Caki2 (cell line): Measurements from ENCODE around the gene CSNK1G2. TPM values are rescaled to one million over a fixed set of nuclear protein-coding genes. Genes with fewer than 3 reads are reported as not detected.

Experiments used
- DNase-seq: peaks from one replicate; pipeline ENCODE4 v3.0.0-alpha.2; 2015; ENCODE audit warnings: low read depth
- in situ Hi-C: cut with HindIII; loops from 2 replicates; pipeline ENCODE4 v1.10.0; 2016; ENCODE audit warnings: low sequenced_read_pairs, low pct_unique_long_range_greater_than_20kb, mixed read lengths
- total RNA-seq: library from RNA; depleted of rRNA; stranded (reverse); fragments of >200 nt; shearing (Covaris generic); gene quantifications from 2 replicates; pipeline ENCODE4 v1.2.3, GENCODE V29; 2014; ENCODE audit warnings: low replicate concordance; rRNA removed

The CSNK1G2 gene
- total RNA-seq, result 32.9 and 42.3 TPM in 2 replicates

DNA sequence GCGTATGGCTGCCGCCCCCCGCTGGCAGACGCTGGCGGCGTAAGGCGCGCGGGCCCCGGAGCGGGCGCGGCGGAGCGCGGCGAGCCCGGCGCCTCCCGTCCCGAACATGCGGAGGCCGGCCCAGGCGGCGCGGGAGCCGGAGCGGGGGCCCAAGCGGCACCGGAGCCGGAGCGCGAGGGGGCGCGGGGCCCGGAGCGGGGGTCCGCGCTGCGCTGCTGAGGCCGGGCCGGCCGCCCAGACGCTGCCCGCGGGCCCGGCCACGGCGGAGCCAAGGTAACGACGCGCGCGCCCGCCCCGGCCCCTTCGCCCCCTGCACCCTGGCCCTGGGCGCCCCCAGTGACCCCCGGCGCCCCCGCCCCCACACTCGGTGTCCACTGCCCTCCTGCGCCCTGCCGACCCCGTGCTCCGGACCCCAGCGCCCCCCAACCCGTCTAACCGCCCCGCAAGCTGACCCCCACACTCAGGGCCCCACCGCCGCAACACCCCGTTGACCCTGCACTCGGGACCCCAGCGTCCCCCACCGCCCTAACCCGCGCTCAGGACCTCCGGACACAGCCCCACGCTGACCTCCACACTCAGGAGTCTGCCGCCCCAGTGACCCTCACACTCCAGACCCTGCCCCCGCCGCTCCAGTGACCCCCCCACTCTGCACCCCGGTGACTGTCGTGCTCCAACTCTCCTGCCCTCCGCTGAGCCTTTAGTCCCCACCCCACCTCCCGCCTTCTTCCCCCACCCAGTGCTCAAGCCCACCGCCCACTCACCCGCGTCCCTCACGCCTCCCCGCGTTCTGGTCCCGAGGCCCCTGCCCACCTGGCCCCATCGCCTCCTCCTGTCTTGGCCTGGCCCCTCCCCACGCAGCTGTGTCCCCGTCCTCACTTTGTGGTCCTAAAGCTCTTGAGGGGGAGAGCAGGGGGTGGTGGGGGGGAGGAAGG, at the start of gene CSNK1G2:
CSNK1G2 (plus strand) TSS at position 27 of the 932 bp plus-strand sequence. CDS start 28,601 bp downstream, outside the sequence.
- DNase-seq, result no peak
- in situ Hi-C loops, result no loop called here

DNA sequence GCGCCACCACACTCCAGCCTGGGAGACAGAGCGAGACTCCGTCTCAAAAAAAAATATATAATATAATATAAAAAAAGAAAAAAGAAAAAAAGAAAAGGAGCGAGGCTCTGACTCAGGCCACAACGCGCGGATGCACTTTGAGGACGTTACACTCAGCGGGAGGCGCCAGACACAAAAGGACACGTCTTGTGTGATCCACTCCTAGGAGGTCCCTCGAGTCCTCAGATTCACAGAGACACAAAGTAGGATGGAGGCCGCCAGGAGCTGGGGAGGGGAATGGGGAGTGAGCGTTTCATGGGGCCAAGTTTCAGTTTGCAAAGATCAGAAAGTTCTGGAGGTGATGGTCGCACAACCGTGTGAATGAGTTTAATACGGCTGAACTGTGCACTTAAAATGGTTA, 47.2 kb upstream of the CSNK1G2 start:
- DNase-seq, result no peak
- in situ Hi-C loops, result no loop called here

DNA sequence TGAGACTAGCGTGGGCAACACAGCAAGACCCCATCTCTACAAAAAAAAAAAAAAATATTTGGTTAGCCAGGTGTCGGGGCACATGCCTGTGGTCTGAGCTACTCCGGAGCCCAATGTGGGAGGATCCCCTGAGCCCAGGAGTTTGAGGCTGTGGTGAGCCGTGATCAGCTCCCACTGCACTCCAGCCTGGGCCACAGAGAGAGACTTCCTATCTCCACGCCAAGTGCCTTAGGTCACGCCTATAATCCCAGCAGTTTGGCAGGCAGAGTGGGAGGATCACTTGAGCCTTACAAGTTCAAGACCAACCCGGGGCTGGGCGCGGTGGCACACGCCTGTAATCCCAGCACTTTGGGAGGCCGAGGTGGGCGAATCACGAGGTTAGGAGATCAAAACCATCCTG, 44.5 kb upstream of the CSNK1G2 start:
- DNase-seq, result no peak
- in situ Hi-C loops, result no loop called here

DNA sequence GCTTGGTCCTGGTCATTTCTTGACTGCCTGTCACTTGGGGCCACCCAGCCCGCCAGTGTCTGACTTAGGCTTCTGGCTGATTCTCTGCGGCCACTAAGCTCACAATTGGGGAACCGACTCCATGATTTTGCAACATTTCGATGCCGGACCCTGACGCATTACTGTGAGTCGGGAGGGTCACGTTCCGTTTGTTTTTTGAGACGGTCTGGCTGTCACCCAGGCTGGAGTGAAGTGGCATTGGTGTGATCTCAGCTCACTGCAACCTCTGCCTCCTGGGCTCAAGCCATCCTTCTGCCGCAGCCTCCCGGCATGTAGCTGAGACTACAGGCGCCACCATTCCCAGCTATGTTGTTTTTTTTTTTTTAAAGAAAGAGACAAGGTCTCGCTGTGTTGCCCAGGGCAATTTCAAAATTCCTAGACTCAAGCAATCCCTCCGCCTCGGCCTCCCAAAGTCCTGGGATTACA, 39.0 kb upstream of the CSNK1G2 start:
- in situ Hi-C loops, result no loop called here
- no peak for DNase-seq

DNA sequence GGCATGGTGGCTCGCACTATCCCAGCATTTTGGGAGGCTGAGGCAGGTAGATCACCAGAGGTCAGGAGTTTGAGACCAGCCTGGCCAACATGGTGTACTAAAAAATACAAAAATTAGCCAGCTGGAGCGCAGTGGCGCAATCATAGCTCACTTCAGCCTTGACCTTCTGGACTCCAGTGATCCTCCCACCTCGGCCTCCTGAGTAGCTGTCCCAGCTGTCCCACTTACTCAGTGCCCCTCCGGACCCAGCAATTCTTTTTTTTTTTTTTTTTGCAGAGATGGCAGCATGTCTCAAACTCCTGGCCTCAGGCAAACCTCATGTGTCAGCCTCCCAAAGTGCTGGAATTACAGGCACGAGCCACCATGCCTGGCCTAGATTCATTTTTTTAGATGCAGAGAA, 38.0 kb upstream of the CSNK1G2 start:
- in situ Hi-C loops, result no loop called here

DNA sequence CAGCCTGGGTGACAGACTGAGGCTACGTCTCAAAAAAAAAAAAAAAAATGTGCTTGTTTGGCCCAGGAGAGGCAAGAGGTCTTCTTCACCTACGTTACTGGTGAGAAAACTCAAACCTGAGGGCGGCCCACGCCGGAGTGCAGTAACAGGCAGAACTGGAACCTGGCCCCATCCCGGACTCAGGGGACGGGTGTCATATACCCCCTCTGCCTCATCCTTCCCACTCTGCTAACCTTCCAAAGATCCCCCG, 36.2 kb upstream of the CSNK1G2 start:
- no peak for DNase-seq
- in situ Hi-C loops, result no loop called here

More for the DNA sequence above, 38.0 kb upstream of the CSNK1G2 start:
- DNase-seq, result no peak

DNA sequence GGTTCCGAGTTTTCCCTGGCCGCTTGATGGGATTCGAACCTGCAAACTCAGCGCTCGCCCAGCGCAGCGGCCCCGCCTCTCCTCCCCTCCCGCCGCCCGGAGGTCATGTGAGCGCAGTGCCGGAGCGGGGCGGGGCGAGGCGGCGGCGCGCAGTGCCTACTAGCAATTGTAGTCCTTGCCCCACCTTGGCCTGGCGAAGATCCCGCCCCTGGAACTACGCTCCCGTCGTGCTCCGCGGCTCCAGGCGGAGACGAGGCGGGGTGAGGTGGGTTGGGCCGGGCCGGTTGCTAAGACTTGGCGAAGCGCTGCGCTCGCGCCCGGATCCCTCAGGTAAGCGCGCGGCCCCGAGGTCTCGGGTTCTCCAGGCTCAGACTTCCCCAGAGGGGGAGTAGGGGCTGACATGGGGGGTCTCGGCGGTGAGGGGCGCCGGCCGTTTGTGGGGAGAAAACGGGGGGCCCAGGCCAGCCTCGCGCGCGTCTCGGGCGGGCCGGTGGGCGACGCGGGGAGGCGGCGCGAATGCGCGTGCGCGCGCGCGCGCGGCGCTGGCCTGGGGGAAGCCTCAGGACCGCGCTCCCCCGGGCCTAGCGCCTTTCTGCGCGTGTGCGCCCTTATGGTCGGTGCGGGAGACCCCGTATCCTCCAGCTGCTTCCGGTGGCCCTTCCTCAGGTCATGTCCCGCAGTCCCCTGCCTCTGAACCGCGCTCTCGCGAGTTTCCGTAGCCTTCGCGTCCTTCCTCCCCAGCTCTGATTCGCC, 35.7 kb upstream of the CSNK1G2 start, which contains the start of the genes ADAT3 and SCAMP4:
ADAT3 (plus strand) TSS at position 290 of the 753 bp plus-strand sequence. CDS start 6,649 bp downstream, outside the sequence.
SCAMP4 (plus strand) TSS at position 290 of the 753 bp plus-strand sequence. CDS start 9,621 bp downstream, outside the sequence.
- in situ Hi-C loops, result no loop called here

DNA sequence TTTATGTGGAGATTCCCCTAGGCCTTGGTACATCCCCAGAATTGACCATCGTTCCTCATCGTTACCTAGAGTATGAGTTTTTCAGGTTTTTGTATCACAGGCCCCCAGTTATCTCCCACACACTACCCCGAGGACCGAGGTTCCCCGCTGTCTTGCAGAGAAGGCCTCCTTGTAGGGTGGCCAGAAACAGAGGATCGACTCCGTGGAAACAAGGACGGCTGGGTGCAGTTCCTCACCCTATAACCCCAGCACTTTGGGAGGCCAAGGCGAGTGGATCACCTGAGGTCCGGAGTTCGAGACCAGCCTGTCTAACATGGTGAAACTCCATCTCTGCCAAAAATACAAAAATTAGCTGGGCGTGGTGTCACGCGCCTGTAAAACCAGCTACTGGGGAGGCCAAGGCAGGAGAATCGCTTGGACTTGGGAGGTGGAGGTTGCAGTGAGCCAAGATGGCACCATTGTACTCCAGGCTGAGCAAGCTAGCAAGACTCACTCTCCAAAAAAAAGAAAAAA, 35.1 kb upstream of the CSNK1G2 start:
- no peak for DNase-seq
- in situ Hi-C loops, result no loop called here

More for the DNA sequence above, 35.7 kb upstream of the CSNK1G2 start, which contains the start of the genes ADAT3 and SCAMP4:
- DNase-seq, result peak; percentile 92

DNA sequence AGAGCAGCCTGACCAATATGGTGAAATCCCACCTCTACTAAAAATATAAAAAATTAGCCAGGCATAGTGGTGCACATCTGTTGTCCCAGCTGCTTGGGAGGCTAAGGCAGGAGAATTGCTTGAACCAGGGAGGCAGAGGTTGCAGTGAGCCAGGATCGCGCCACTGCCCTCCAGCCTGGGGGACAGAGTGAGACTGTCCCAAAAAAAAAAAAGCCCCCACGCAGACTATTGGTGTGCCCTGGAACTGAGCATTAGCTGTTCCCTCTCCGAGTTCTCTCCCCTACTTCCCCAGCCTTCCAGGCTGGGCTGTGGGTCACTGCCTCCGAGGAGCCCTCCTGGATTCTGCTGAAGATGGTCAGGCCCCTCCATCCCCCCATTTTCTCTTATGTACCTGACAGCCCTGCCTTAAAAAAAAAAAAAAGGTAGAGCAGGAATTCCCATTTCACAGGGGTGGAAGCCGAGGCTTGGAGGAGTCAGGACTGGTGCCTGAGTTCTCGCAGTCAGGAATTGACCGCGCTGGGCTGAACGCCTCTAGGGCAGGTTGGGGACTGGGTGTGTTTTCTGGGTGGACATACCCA, 33.9 kb upstream of the CSNK1G2 start:
- in situ Hi-C loops, result no loop called here
- no peak for DNase-seq

DNA sequence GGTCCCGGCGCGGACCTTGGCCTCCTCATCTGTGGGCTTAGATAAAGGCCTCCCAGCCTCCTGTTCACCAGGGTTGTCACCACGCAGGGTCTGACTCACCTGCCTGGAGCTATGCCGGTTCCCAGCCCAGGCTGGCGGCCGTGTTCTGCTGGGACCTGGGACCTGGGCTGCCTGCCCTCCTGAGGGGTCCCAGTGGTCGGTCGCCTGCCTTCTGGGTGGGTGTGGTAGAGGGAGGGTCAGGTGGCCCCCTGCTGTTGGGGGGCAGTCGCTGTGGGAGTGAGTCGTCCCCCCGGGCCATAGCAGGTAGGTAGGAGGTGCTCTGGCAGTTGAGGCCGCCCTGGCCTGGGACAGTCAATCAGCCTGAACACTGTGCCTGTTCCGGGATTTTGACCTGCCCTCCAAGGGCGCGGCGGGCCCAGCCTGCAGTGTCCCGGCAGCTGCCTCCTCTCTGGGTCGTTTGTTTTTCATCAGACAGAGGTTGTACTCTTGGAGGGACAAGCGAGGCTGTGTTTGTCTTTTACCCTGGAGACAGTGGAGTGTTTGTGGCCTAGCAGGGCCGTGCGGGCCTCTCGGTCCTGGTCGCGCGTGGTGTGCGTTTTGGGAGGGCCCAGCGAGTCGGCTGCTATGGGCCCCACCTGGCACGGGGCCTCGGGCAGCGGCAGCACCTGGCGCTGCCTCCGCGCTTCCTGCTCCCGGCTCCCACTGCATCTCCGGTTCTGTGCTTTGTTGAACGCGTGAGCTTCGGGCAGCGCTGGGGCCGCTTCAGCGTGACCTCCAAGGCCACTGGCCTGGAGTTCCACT, 33.2 kb upstream of the CSNK1G2 start:
- in situ Hi-C loops, result no loop called here
- DNase-seq, result no peak

DNA sequence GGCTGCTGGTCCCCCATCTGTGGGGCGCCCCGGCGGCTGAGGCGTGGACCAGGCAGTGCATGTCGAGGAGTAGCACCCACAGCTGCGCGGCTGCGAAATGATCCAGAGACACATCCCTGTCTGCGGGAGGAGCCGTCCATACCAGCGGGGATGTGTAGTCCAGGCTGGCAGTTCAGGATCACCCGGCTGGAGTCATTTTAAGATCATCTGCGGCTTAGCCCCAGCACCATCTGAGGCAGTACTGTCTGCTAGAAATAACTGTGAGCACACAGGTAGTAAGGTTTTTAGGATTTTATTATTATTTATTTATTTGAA, 32.7 kb upstream of the CSNK1G2 start:
- DNase-seq, result no peak
- in situ Hi-C loops, result no loop called here

DNA sequence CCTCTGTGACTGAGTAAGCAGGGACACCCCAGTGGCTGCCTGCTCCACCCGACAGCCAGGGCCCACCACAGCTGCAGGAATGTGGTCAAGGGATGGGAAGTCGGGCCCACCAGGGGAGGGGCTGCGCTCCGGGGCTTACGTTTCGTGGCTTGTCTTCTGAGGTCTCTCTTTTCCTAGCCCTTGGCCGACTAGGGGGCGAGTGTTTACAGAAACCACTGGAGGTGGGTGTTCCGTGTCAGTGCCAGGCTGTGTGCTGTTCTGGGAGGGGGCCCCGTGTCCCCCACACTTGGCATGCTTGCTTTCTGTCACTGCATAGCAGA, 31.3 kb upstream of the CSNK1G2 start:
- in situ Hi-C loops, result no loop called here
- DNase-seq, result no peak

DNA sequence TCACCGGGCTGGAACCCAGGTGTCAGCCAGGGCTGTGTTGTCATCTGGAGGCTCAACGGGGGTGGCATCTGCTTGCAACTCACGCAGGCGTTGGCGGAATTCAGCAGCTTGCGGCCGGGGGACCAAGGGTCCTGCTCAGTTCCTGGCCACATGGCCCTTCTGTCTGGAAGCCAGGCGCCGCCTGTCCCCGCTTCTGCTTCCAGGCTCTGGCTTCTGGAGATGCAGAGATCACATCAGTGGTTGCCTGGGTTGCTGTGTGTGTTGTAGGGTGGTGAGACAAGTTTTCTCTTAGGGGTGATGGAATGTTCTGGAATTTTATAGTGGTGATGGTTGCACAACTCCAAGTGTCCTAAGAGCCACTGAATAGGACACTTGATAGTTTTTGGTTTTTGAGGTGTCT, 30.8 kb upstream of the CSNK1G2 start:
- in situ Hi-C loops, result no loop called here

DNA sequence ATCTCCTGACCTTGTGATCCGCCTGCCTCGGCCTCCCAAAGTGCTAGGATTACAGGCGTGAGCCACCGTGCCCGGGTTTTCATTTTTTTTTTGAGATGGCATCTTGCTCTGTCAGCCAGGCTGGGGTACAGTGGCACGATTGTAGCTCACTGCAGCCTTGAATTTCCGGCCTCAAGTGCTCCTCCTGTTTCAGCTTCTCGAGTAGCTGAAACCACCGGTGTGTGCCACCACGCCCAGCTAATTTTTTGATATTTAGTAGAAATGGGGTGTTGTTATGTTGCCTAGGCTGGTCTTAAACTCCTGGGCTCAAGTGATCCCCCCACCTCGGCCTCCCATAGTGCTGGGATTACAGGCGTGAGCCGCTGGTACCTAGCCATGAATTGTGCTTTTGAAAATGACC, 29.9 kb upstream of the CSNK1G2 start:
- in situ Hi-C loops, result no loop called here
- no peak for DNase-seq

More for the DNA sequence above, 30.8 kb upstream of the CSNK1G2 start:
- no peak for DNase-seq

DNA sequence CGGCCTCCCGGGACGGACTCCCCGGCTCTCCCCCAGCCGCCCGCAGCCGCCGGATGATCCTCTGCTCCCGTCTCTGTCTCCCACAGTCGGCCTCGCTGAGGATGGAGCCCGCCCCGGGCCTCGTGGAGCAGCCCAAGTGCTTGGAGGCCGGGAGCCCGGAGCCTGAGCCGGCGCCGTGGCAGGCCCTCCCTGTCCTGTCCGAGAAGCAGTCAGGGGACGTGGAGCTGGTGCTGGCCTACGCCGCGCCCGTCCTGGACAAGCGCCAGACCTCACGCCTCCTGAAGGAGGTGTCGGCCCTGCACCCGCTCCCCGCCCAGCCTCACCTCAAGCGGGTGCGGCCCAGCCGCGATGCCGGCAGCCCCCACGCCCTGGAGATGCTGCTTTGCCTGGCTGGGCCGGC, 29.0 kb upstream of the CSNK1G2 start:
- in situ Hi-C loops, result no loop called here
- no peak for DNase-seq

DNA sequence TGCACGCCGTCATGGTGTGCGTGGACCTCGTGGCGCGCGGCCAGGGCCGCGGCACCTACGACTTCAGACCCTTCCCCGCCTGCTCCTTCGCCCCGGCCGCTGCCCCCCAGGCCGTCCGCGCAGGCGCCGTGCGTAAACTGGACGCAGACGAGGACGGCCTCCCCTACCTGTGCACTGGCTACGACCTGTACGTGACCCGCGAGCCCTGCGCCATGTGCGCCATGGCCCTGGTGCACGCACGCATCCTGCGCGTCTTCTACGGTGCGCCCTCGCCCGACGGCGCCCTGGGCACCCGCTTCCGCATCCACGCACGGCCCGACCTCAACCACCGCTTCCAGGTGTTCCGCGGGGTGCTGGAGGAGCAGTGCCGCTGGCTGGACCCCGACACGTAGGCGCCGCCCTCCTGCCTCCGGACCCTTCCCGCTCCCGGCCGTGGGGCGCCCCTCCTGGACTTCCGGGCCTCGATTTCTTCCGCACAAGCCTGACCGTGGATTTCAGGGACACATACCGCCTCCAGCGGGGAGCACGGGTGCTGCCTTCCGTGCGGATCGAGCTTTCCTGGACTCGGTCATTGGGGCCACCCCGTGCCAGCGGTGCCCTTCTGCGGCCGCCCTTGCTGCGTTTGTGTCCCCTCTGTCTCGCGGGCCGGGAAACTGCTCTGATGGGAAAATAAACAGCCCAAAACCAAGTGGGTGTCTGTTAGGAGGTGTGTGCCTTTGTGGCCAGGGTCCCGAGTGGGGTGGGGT, 28.0 kb upstream of the CSNK1G2 start:
- DNase-seq, result no peak
- in situ Hi-C loops, result no loop called here

DNA sequence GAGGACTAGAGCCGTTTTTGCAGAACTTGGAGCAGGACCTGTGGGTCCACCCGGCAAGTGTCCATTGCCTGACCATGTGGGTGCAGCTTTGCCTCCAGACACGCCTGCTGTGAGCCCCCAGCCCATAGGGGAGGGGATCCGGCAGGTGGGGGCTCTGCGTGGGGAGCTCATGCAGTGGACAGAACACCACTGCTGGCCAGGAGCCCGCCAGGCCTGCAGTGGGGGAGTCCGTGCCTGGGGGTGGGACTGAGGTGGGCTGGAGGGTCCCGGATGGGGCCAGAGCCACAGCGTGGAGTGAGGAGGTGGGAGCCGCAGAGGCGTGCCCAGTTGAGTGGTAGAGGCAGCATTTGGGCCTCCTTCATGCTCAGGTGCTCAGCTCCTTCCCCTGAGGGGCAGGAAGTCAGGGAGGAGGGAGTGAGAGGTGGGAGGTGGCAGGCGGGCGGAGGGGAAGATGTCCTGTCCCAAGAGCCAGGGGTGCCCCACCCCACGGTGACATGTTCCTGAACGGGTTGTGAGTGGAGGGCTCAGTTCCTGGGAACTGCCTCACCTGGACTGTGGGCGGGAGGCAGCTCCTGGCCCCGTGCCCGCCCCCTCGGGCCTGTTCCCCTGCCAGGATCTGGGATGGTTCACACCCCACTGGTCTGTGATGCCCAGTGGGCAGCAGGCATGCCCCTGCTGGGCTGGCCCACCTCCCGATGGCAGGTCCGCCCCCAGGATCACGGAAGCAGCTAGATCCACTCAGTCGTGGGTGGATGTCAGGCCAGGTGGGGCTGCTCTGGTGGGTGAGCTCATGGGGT, 27.0 kb upstream of the CSNK1G2 start:
- DNase-seq, result no peak
- in situ Hi-C loops, result no loop called here
